Neural progenitor cell (in vitro differentiated cells): ENCODE results near the gene OR10A6.

Experiments
- CTCF ChIP-seq: fragments of 200-600 bp; sonication (generic); IDR thresholded peaks from 2 replicates; pipeline ENCODE4 v1.5.1; 2017; ENCODE audit warnings: antibody characterized with exemption, mild to moderate bottlenecking
- EZH2 ChIP-seq: fragments of 200-600 bp; sonication (generic); IDR thresholded peaks from 2 replicates; pipeline ENCODE4 v1.6.1; 2017; ENCODE audit warnings: antibody characterized with exemption, mild to moderate bottlenecking, moderate library complexity
- EZH2phosphoT487 ChIP-seq: fragments of 200-600 bp; sonication (generic); IDR thresholded peaks from 2 replicates; pipeline ENCODE4 v1.6.1; 2017; ENCODE audit warnings: antibody characterized with exemption

GRCh38 chr11:7898666-7899283, 32.3 kb downstream of the OR10A6 start:
- TF ChIP-seq CTCF (no peak), EZH2 (no peak), EZH2phosphoT487 (no peak)
